Measurements from ENCODE around the gene DPM1. TPM values are rescaled to one million over a fixed set of nuclear protein-coding genes. Genes with fewer than 3 reads are reported as not detected.
A peak's percentile ranks its signal among the peaks of the same experiment; 100 is the strongest.

The DPM1 gene
- 10 to 100 TPM in 11 of 12 donors, not detected in 1; 41.0 to 59.1 (median 50.0) TPM for polyA plus RNA-seq (ENCODE audit: insufficient read length in 12 of 12)
- long read RNA-seq, donor 1, transcript DPM1-203 (9 exons, 1,075 nt): major isoform, 11 of 78 reads
- long read RNA-seq, donor 1, partial matches to known transcripts: 54 of 78 reads
- long read RNA-seq, donor 1, other reads (novel, unspliced or antisense): 11 of 78 reads
- long read RNA-seq, donor 2, transcript DPM1-203 (9 exons, 1,075 nt): major isoform, 11 of 72 reads
- long read RNA-seq, donor 2, partial matches to known transcripts: 61 of 72 reads
- long read RNA-seq, donor 2, other reads (novel, unspliced or antisense): 0 of 72 reads
- long read RNA-seq, donor 3, partial matches to known transcripts: 20 of 30 reads
- long read RNA-seq, donor 3, other reads (novel, unspliced or antisense): 6 of 30 reads
- long read RNA-seq, donor 4, transcript DPM1-203 (9 exons, 1,075 nt): major isoform, 7 of 27 reads
- long read RNA-seq, donor 4, partial matches to known transcripts: 20 of 27 reads
- long read RNA-seq, donor 4, other reads (novel, unspliced or antisense): 0 of 27 reads
- long read RNA-seq, donor 5, transcript DPM1-203 (9 exons, 1,075 nt): major isoform, 9 of 68 reads
- long read RNA-seq, donor 5, partial matches to known transcripts: 40 of 68 reads
- long read RNA-seq, donor 5, other reads (novel, unspliced or antisense): 16 of 68 reads
- long read RNA-seq, donor 6, partial matches to known transcripts: 18 of 34 reads
- long read RNA-seq, donor 6, other reads (novel, unspliced or antisense): 13 of 34 reads
- long read RNA-seq, donor 7, transcript DPM1-203 (9 exons, 1,075 nt): major isoform, 5 of 36 reads
- long read RNA-seq, donor 7, partial matches to known transcripts: 24 of 36 reads
- long read RNA-seq, donor 7, other reads (novel, unspliced or antisense): 7 of 36 reads
- long read RNA-seq, donor 8, transcript DPM1-203 (9 exons, 1,075 nt): major isoform, 14 of 65 reads
- long read RNA-seq, donor 8, partial matches to known transcripts: 43 of 65 reads
- long read RNA-seq, donor 8, other reads (novel, unspliced or antisense): 8 of 65 reads
- long read RNA-seq, donor 9, transcript DPM1-203 (9 exons, 1,075 nt): major isoform, 9 of 54 reads
- long read RNA-seq, donor 9, partial matches to known transcripts: 25 of 54 reads
- long read RNA-seq, donor 9, other reads (novel, unspliced or antisense): 18 of 54 reads
- long read RNA-seq, donor 10, transcript DPM1-203 (9 exons, 1,075 nt): major isoform, 17 of 71 reads
- long read RNA-seq, donor 10, partial matches to known transcripts: 46 of 71 reads
- long read RNA-seq, donor 10, other reads (novel, unspliced or antisense): 7 of 71 reads
- long read RNA-seq, donor 11, transcript DPM1-203 (9 exons, 1,075 nt): major isoform, 11 of 95 reads
- long read RNA-seq, donor 11, partial matches to known transcripts: 67 of 95 reads
- long read RNA-seq, donor 11, other reads (novel, unspliced or antisense): 16 of 95 reads

DNA sequence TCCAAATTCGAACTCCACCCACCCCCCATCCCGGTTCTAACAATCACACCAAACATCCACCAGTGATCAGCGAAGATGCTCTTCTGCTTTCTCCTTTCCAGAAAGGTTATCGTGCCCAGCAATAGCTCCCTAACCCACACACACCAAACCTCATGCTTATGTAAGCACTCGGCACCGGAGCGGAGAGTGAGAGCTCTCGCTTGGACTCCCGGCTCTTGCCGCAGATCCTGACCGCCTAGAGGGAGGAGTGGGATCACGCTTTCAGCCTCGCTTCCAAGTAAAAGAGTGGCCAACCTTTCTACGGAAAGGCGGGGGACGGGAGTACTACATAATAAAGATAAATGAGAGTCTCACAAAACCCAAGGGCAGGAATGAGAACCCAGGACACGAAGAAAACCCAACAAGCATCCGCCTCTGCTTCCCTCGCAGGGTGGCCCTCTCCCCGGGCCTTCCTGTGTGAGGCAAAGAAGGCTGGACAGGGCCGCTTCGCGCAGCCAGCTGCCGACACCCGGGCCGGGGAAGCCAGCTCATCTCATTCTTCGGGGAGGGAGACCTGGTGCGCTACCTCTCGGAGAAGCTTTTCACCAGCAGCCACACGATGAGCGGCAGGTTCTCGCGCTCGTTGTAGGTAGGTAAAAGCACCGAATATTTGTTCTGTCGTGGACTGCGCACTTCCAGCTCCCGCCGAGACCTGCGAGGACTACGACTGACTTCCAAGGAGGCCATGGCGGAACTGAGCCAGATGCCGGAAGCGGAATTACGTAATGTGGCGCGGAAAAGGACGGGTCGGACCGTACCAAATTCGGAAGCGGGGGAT is at the start of gene DPM1:
DPM1 (minus strand) TSS at position 735 of the 817 bp plus-strand sequence; CDS start at position 726, 9 bp downstream.
- no peak for DNase-seq

DNA sequence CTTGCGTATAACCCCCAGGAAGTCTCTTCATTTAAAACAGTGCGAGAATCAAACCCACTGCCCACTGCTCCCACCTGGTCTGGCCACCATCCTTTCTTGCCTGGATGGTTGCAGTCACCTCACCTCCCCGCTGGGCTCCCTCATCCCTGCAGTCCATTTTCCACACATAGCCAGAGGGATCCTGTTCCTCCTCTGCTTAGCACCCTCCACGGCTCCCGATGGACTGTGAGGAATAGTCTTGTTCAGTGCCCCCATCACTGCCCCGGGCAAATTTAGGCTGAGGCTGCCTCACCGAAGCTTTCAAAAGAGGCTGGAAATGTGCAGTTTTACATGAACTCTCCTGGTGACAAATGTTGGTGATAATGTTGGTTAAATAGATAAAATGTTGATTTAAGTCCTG is 46.9 kb upstream of the DPM1 start:
- DNase-seq: no peak

DNA sequence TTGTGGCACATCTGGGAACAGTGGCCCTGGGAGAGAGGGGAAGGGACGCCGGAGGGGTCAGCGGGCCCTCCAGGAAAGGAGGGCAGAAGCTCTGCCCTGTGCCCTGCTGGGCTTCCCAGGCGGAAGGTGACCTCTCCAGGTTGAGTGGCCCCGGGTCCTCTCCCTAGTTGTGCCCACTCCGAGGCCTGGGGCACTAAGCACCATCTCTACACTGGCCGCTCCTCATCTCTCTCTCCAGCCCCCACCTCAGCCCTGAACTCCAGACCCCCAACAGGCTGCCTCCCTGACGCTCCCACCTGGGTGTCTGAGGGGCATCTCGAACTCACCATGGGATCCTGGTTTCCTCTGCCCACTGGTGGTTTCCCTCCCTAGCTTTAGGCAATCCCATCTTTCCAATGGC is 46.4 kb upstream of the DPM1 start:
- no peak for DNase-seq

DNA sequence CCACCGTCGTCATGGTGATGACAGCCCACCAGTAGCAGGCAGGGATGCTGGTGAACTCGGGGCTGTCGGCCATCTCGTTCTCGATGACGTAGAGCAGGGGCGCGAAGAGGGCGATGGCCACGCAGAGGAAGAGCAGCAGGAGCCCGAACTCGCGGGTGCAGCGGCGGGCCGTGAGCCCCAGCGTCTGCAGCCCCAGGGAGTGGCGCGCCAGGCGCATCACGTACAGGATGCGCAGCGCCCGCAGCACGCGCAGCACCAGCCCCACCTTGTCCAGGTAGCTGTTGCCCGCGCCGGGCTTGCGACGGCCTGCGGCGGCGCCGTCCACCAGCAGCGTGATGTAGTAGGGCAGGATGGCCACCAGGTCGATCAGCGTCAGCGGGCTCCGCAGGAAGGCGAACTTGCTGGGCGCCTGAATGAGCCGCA is 46.0 kb upstream of the DPM1 start:
- DNase-seq: no peak

DNA sequence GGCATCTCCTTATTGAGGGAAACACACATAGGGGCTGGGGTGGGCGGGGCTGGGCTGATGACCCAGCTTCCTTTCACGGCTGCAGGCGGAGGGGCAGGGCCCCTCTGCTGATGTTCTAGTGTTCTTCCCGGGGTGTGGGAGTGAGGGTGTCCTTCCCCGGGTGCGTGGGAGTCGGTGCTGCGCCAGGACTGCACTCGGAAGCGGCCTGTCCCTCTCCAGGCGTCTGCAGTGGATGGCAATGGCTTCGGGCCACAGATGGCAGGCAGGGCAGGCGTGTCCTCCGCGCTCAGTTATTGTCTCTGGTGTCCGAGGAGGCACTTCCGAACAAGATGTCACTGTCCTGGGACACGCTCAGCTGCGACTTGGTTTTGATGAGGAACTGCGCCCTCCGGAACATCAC is 45.4 kb upstream of the DPM1 start:
- DNase-seq: no peak

DNA sequence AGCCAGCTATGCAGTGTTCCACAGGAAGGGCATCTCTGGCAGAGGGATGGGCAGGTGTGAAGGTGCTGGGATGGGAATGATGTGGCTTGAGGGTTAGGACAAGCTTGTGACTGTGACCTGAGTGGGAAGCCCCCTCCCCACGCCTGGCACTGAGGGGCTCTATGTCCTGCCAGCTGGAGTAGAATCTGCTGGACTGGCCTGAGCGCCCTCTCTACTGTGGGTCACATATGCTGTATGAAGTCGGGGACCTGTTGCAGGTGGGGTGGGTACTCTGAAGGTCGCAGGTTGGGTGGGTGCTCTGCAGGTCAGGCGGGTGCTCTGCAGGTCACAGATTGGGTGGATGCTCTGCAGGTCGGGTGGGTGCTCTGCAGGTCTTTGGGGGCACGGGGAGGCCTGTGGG is 44.3 kb upstream of the DPM1 start:
- no peak for DNase-seq

DNA sequence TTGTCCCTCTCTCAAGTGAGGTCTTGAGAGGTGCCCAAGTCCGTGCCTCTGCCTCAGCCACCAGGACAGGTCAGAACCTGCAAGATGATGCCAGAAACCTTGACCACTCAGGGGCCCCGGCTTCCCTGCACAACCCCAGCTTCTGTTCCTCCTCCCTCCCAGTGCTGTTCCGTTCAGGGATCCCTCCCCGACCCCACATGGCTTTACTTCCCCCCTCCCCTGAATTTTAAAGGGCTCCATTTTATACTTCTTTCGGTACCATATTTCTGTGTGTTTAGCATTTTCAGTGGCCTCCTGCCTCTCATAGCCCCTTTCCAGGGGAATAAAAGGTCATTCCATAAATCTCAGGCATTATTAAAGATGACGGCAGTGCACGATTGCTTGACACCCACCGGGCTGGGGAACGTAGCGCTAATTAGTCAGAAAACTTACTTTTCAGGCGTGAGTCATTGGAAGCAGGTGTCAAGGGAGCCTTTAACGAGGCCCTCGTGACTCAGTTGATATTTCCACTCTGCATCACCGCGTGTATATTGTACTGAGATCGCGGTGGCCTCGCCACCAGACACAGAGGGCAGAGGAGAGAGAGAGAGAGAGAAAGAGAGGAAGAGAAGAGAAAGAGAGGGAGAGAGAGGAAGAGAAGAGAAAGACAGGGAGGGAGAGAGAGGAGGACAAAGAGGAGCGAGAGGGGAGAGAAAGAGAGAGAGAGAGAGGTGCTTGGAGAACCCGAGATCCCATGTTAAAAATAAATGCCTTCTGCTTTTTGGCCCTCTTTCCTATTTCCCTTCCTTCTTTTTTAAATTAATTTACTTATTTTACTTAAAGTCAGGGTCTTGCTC is 43.3 kb upstream of the DPM1 start:
- no peak for DNase-seq

DNA sequence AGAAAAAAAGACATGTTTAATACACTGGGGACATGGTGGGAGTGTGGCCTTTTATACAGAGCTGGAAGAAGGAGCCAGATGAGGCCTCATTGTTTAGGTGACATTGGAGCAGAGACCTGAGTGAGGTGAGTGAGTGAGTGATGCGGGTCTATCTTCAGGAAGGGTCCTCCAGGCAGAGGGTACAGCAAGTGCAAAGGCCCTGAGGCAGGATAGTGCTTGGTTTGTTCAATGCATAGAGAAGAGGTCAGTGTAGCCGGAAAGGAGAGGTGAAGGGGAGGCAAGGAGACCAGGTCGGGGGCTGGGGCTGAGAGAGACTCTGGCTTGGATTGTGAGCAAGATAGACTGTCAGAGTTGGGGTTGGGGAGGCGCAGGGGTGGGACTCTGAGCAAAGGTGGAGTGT is 41.0 kb upstream of the DPM1 start:
- no peak for DNase-seq

DNA sequence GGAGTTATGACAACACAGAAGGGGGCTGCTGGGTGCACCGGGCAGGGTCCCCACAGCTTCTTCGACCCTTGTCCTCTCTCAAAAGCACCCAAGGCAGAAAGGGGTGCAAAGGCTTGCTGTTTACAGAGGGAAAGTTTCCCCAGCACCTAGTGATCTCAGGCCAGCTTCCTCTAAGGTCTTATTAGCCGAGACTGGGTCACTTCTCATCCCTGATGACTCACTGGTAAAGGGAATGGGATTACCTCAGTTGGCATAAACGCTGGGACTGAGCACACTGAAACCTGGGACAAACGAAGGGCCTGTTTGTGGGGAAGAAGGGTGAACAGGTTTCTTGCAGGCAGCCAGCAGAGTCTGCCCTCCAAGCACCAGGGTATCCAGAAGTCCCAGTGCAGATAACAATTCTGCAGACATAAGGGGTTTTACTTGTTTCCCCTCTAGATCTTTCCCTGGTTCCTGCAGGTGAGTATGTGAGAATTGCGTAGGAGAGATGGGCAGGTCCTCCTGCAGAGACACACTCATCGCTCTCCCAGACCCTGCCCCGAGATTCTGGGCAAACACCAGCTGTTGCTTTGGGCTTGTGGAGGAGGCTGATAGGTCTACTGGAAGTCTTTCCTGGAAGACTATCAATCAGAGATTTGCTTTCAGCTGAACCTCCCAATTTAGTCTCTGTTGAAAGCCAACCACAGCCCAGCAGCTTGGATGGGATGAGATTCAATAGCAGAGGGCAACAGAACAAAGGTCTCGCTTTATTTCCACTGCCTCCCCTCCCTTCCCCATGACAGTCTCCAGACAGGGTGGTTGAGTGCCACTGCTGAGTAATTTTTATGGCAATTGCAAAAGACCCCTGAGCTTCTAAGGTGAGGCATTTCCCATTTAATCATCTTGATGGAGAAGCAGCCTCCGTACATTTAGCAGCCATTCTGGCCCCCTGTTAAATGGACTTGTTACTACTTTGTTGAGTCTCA is 38.9 kb upstream of the DPM1 start:
- DNase-seq: no peak

DNA sequence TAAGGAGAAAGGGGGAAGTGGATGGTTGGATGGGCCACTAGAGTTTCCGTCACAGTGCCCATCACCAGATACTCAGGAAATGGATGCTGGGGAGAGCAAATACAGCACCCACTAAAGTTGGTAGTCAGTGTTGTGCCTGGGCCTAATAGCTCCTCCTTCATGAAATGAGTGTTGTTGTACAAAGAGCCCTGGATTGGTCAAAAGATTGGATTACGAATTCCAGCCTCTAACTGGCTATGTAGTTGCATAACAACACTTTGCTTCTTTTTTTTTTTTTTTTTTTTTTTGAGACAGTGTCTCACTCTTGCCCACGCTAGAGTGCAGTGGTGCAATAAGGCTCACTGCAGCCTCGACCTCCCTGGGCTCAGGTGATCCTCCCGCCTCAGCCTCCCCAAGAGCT is 37.2 kb upstream of the DPM1 start:
- no peak for DNase-seq

DNA sequence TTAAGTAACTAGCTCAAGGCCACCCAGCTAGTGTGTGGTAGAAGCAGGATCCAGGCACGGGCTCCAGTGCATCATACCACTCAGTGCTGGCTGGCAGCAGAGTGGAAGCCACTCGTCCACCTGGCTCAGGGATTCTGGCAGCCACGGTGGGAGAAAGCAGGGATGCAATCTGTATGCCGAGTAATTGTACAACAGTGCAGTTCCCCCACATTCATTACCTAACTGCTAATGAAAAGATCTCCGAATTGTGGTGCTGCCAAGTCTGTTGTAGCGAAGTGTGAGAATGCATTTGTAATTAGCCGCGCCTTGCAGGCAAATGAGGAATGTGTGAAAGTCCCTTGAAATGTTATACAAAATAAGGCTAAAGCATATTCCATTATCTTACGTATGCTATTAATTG is 35.5 kb upstream of the DPM1 start:
- DNase-seq: no peak

DNA sequence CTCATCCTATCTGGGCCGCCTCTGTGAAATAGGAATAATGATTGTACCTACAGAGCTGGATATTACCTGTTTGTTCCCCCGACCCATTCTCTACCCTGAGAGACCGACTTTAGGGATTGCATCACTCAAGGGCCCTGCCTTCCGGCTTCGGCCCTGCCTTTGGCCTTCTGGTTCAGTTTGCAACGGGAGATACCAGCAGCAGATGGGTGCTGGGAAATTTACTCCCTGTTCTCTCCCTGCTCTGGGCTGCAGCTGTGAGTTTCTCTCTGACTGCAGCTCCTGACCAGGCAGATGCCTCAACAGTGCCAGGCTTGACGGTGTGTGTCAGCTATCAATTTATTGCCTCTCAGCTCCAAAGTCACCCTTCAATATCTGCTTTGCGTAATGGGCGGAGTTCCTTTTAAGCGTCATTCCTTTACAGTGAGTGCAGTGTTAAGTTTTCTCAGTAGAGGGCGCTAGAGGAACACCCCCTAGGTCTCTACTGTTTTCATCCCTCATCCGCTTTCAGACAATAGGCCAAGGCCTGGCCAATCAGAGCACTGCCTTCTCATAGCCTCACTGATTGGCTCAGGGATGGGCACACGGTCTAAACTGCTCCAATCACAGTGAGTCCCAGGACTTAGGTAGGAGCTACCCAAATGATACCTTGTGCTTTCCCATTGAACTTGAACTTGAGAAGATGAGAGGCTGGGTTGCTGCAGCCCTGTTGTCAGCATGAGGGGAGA is 34.6 kb upstream of the DPM1 start:
- DNase-seq: no peak

DNA sequence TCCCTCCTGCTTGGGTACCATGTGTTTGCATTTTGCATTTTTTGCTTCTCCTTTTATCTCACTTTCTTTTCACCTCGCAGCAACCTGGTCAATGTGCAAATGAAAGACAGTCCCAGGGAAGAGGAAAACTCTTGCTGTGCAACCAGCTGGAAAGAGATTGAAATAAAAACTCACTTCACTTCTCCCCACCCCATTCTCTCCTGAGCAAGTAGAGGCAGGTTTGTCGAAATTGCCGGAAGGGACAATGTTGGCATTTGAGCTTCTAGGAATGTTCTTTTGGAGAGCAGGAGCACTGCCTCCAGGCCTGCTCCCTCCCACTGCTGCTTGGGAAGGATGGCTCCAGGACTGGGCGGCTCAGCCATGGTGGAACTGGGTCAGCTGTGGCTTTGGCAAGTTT is 34.0 kb upstream of the DPM1 start:
- DNase-seq: no peak

DNA sequence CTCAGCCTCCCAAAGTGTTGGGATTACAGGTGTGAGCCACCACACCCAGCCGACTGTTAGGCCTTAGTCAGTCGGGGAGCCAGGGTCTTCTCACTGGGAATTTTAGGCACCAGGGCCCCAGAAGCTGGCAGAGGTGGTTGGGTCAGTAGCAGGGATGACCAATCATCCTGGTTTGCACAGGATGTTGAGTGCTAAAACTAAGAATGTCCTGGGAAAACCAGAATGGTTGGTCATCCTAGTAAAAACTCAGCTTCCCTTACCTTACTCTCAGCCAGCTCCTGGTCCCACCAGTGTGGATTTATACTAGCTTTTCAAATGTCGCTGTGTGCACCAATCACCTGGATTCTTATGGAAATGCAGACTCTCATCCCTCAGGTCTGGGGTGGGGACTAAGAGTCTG is 32.7 kb upstream of the DPM1 start:
- DNase-seq: no peak

DNA sequence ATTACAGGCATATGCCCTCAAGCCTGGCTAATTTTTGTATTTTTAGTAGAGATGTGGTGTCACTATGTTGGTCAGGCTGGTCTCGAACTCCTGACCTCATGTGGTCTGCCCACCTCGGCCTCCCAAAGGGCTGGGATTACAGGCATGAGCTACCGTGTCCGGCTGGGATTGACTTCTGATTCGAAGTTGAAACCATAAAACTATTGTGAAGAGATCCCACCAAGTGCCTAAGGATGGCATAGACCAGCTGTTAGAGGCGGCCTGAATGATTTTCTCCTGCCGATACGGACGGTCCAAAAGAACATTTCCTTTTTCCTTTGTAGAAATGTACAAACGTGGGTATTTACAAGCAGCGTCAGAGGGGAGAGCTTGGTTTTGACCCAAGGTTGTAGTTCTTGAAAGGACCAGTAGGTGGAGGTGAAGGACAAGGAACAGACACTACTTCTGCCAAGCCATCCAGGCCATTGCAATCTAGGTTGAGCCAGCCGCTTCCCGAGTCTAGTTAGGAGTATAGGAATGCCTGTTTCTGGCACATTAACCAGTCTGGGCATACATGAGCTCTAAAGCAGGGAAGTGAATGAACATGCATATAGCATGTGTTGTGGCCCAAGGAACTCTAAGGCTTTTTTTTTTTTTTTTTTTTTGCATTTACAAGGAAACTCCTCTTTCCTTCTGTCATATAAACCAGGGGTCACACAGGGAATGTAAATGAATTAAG is 29.3 kb upstream of the DPM1 start:
- DNase-seq: peak; percentile 88

DNA sequence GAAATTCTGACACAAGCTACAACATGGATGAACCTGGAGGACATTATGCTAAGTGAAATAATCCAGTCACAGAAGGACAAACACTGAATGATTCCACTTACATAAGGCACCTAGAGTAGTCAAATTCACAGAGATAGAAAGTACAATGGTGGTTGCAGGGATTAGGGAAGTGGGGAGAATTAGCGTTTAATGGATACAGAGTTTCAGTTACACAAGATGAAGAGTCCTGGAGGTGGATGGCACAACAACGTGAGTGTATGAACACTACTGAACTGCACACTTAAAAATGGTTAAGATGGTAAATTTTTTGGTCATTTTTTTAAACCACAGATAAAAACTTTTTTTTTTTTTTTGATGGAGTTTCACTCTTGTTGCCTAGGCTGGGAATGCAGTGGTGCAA is 25.0 kb upstream of the DPM1 start:
- DNase-seq: no peak

DNA sequence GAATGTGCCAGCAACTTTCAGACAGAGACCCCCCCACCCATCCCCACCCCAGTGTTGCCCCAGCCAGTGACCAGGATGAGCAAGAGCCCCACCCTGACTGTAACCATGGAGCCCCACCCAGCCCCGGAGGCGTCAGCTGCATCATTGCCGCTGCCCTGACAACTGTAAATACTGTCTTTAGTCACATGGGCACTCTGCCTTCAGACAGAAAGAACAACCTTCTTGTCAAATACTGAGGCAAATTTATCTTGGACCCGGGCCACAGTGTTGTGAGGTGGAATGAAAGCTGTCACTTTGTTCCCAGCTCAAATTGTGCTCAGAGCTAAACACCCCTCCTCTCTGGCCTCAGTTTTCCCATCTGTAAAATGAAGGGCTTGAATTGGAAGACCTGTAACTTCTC is 24.0 kb upstream of the DPM1 start:
- no peak for DNase-seq
